OCI-LY7 (cell line): ENCODE results near the gene ZC3H18. TPM values are rescaled to one million over a fixed set of nuclear protein-coding genes. Genes with fewer than 3 reads are reported as not detected.

ENCODE experiments used
- BruUV-seq: library from RNA; stranded (reverse); fragments of 400-500 nt; replicated peaks from 2 replicates; lab custom pipeline; 2021; lab: Mats Ljungman, UMichigan
- CTCF ChIA-PET: fragments of 300-600 bp; sonication (Branson Sonifier 250); formaldehyde crosslinking; loops from one replicate; lab custom pipeline; 2022; ENCODE audit warnings: antibody characterized with exemption; ENCODE audit not compliant: unreplicated experiment; lab: Charles Lee
- POLR2A ChIA-PET: fragments of 300-600 bp; sonication (Branson Sonifier 250); formaldehyde crosslinking; loops from one replicate; lab custom pipeline; 2022; ENCODE audit warnings: antibody characterized with exemption; lab: Charles Lee
- DNase-seq: peaks from one replicate; pipeline ENCODE4 v3.0.0-alpha.2; 2015; ENCODE audit warnings: low spot score
- H2AFZ ChIP-seq: fragments of 200-600 bp; sonication (generic), shearing (Covaris generic); 2 replicates; pipeline ENCODE4 v1.6.1; 2014; ENCODE audit warnings: mild to moderate bottlenecking, antibody characterized with exemption, low read length, moderate library complexity
- H3K27ac ChIP-seq: fragments of 200-600 bp; sonication (generic); 2 replicates; pipeline ENCODE4 v1.5.1; 2014; ENCODE audit warnings: mixed run types, low read depth, mild to moderate bottlenecking, moderate library complexity, low read length, inconsistent platforms; ENCODE audit not compliant: poor library complexity, severe bottlenecking
- H3K36me3 ChIP-seq: fragments of 200-600 bp; sonication (generic); 2 replicates; pipeline ENCODE4 v1.6.1; 2014; ENCODE audit warnings: mild to moderate bottlenecking, antibody characterized with exemption, low read length, moderate library complexity, mixed read lengths; ENCODE audit not compliant: insufficient read depth
- H3K4me1 ChIP-seq: fragments of 200-600 bp; sonication (generic); 2 replicates; pipeline ENCODE4 v1.5.1; 2014; ENCODE audit warnings: mild to moderate bottlenecking, low read length; ENCODE audit not compliant: insufficient read depth, poor library complexity, severe bottlenecking
- H3K4me2 ChIP-seq: fragments of 200-600 bp; sonication (generic); 2 replicates; pipeline ENCODE4 v1.6.1; 2014; ENCODE audit warnings: mild to moderate bottlenecking, low read length
- H3K4me3 ChIP-seq: fragments of 200-600 bp; sonication (generic); 2 replicates; pipeline ENCODE4 v1.5.1; 2014; ENCODE audit warnings: mild to moderate bottlenecking, low read depth, low read length; ENCODE audit not compliant: poor library complexity, severe bottlenecking
- H3K79me2 ChIP-seq: fragments of 200-600 bp; sonication (generic); 2 replicates; pipeline ENCODE4 v1.6.1; 2016; ENCODE audit warnings: low read depth, mild to moderate bottlenecking, low read length, moderate library complexity, mixed read lengths; ENCODE audit not compliant: insufficient read depth
- H3K9me2 ChIP-seq: fragments of 200-600 bp; sonication (generic); 2 replicates; pipeline ENCODE4 v1.6.1; 2016; ENCODE audit warnings: mild to moderate bottlenecking, low read length, mixed read lengths; ENCODE audit not compliant: insufficient read depth
- H3K9me3 ChIP-seq: fragments of 200-600 bp; sonication (generic); 2 replicates; pipeline ENCODE4 v1.6.1; 2014; ENCODE audit warnings: mild to moderate bottlenecking, mixed run types, low read length, mixed read lengths
- H4K20me1 ChIP-seq: fragments of 200-600 bp; sonication (generic); 2 replicates; pipeline ENCODE4 v1.6.1; 2014; ENCODE audit warnings: mild to moderate bottlenecking, antibody characterized with exemption, low read length, moderate library complexity, mixed read lengths; ENCODE audit not compliant: insufficient read depth
- CTCF ChIP-seq: fragments of 200-600 bp; sonication (generic); conservative IDR thresholded peaks from 2 replicates; pipeline ENCODE4 v1.5.1; 2014; ENCODE audit warnings: mild to moderate bottlenecking, antibody characterized with exemption, low read length, moderate library complexity, mixed read lengths
- EZH2phosphoT487 ChIP-seq: fragments of 200-600 bp; sonication (generic); IDR thresholded peaks from 2 replicates; pipeline ENCODE4 v1.6.1; 2018; ENCODE audit warnings: low read depth, borderline replicate concordance, mild to moderate bottlenecking, mixed run types, antibody characterized with exemption, low read length, moderate library complexity, mixed read lengths
- intact Hi-C: fragments of 100-400 bp; cut with micrococcal nuclease; formaldehyde crosslinking; loops from one replicate; pipeline ENCODE4 v1.10.0; 2022; ENCODE audit not compliant: unreplicated experiment
- total RNA-seq, 2 experiments: library from RNA; depleted of rRNA in 1 of 2; stranded (reverse); fragments of >200 nt in 1 of 2; shearing (Covaris generic) in 1 of 2; gene quantifications; 2 replicates each; pipeline ENCODE4 v1.2.3, GENCODE V29; 2014 to 2022

The ZC3H18 gene
- total RNA-seq, 2 experiments from 2014 or later, result 22.2 to 79.0 TPM

DNA sequence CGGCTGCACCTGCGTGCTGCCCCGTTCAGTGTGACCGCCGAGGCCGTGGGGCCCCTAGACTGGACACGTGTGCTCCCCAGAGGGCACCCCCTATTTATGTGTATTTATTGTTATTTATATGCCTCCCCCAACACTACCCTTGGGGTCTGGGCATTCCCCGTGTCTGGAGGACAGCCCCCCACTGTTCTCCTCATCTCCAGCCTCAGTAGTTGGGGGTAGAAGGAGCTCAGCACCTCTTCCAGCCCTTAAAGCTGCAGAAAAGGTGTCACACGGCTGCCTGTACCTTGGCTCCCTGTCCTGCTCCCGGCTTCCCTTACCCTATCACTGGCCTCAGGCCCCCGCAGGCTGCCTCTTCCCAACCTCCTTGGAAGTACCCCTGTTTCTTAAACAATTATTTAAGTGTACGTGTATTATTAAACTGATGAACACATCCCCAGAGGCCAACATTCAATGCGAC, 69.9 kb downstream of the ZC3H18 start:
- no TSS peak for BruUV-seq
- Histone ChIP-seq H3K36me3 (peaks cover 28% of the 10 kb centered on the region), H3K27ac (no peak overlapping the region), H3K4me3 (no peak overlapping the region), H3K4me1 (peaks cover 23% of the 10 kb centered on the region), H3K9me3 (no peaks in the 10 kb centered on the region), H3K79me2 (no peaks in the 10 kb centered on the region), H2AFZ (no peak overlapping the region), H3K9me2 (no peaks in the 10 kb centered on the region), H3K4me2 (no peak overlapping the region), H4K20me1 (no peaks in the 10 kb centered on the region)
- no peak for DNase-seq
- ChIA-PET POLR2A (interaction anchor here (1.4 kb wide), 1 partner anchor 61 kb away, joined by 4 read pairs; no protein-coding TSS in a partner anchor), CTCF (no interaction called here)
- intact Hi-C loops, result no loop called here
- TF ChIP-seq EZH2phosphoT487 (no peak), CTCF (no peak)

GRCh38 chr16:88640498-88641247, 70.5 kb downstream of the ZC3H18 start:
- ChIA-PET POLR2A (no interaction called here), CTCF (no interaction called here)
- TF ChIP-seq CTCF (no peak), EZH2phosphoT487 (no peak)
- Histone ChIP-seq H3K4me3 (no peak overlapping the region), H3K9me3 (no peaks in the 10 kb centered on the region), H4K20me1 (no peaks in the 10 kb centered on the region), H3K36me3 (peaks cover 34% of the 10 kb centered on the region), H3K4me2 (no peak overlapping the region), H3K9me2 (no peaks in the 10 kb centered on the region), H3K79me2 (no peaks in the 10 kb centered on the region), H2AFZ (no peak overlapping the region), H3K27ac (no peak overlapping the region), H3K4me1 (peaks cover 22% of the 10 kb centered on the region)
- no TSS peak for BruUV-seq
- DNase-seq, result peak; percentile 42
- intact Hi-C loops, result no loop called here
